HG02798 (cell line): ENCODE measurements around the gene SH3GL1.

Experiments
- ATAC-seq: cut with Tn5 transposase; IDR thresholded peaks from one replicate; pipeline ENCODE4 v1.9.1; 2021; ENCODE audit warnings: mild to moderate bottlenecking; ENCODE audit not compliant: unreplicated experiment, poor library complexity

The SH3GL1 gene

GRCh38 chr19:4378886-4379285 is 21.5 kb downstream of the SH3GL1 start:
- no peak for ATAC-seq

GRCh38 chr19:4376991-4377781 is 23.2 kb downstream of the SH3GL1 start:
- ATAC-seq = no peak

GRCh38 chr19:4376671-4376990 is 23.7 kb downstream of the SH3GL1 start:
- ATAC-seq = no peak

- no peak for ATAC-seq
These were observed 24.2 kb downstream of the SH3GL1 start for GRCh38 chr19:4376028-4376670.

GRCh38 chr19:4375164-4376027 is 25.0 kb downstream of the SH3GL1 start:
- no peak for ATAC-seq

GRCh38 chr19:4374498-4375163 is 25.7 kb downstream of the SH3GL1 start:
- ATAC-seq = no peak

GRCh38 chr19:4373601-4374497 is 26.5 kb downstream of the SH3GL1 start:
- ATAC-seq = no peak

- ATAC-seq = no peak
These were observed 27.4 kb downstream of the SH3GL1 start for GRCh38 chr19:4373013-4373367.

GRCh38 chr19:4372165-4373012 is 28.0 kb downstream of the SH3GL1 start:
- no peak for ATAC-seq

GRCh38 chr19:4371247-4372164 is 28.8 kb downstream of the SH3GL1 start:
- no peak for ATAC-seq

- ATAC-seq = no peak
These were observed 29.8 kb downstream of the SH3GL1 start for GRCh38 chr19:4370418-4371041.

GRCh38 chr19:4369888-4370260 is 30.5 kb downstream of the SH3GL1 start:
- ATAC-seq = peak; percentile 42

GRCh38 chr19:4369109-4369887 is 31.0 kb downstream of the SH3GL1 start:
- ATAC-seq = peak; percentile 60

- ATAC-seq = no peak
These were observed 32.1 kb downstream of the SH3GL1 start for GRCh38 chr19:4368128-4368820.

GRCh38 chr19:4367781-4368127 is 32.6 kb downstream of the SH3GL1 start:
- no peak for ATAC-seq

GRCh38 chr19:4367336-4367723 is 33.0 kb downstream of the SH3GL1 start:
- no peak for ATAC-seq
